ENCODE results near the gene ROBO1.

ROBO1 gene

DNA sequence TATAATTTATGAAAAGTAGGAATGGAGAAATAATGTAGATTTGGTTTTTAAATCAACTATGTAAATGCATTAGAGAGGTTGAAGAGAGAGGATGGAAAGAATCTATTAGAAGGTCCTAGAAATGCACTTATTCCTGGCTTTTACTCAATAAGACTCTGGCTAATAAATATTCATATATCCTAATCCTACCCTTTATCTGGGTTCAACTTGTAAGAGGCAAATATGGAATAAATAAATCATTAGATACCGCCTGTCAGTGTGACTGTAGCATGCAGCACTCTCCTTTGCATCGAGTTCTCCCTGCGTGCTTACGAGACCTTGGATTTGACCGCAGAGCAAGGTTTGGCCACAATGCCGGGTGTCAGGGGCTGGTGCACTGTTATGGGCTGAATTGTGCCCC lies 1156.5 kb downstream of the ROBO1 start:
- TF ChIP-seq, protein P1, sequence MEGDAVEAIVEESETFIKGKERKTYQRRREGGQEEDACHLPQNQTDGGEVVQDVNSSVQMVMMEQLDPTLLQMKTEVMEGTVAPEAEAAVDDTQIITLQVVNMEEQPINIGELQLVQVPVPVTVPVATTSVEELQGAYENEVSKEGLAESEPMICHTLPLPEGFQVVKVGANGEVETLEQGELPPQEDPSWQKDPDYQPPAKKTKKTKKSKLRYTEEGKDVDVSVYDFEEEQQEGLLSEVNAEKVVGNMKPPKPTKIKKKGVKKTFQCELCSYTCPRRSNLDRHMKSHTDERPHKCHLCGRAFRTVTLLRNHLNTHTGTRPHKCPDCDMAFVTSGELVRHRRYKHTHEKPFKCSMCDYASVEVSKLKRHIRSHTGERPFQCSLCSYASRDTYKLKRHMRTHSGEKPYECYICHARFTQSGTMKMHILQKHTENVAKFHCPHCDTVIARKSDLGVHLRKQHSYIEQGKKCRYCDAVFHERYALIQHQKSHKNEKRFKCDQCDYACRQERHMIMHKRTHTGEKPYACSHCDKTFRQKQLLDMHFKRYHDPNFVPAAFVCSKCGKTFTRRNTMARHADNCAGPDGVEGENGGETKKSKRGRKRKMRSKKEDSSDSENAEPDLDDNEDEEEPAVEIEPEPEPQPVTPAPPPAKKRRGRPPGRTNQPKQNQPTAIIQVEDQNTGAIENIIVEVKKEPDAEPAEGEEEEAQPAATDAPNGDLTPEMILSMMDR (IDR thresholded peaks at IDR 0.05; ENCODE audit: low read depth, low read length, missing control alignments), result no peak
- DNase-seq (ENCODE audit: low read depth), result no peak
- H3K4me3 ChIP-seq (ENCODE audit: low read depth, low read length), result no peak overlapping the region

- H3K4me3 ChIP-seq (ENCODE audit: low read depth, low read length), result no peak overlapping the region
- TF ChIP-seq, protein P1 (IDR thresholded peaks at IDR 0.05; ENCODE audit: low read depth, low read length, missing control alignments), result no peak
- no peak for DNase-seq (ENCODE audit: low read depth)
Observed at GRCh38 chr3:78610462-78611125, 1157.2 kb downstream of the ROBO1 start.

GRCh38 chr3:78606756-78607155 lies 1161.0 kb downstream of the ROBO1 start:
- no peak for DNase-seq (ENCODE audit: low read depth)
- no peak overlapping the region for H3K4me3 ChIP-seq (ENCODE audit: low read depth, low read length)
- TF ChIP-seq, protein P1 (IDR thresholded peaks at IDR 0.05; ENCODE audit: low read depth, low read length, missing control alignments), result no peak

- DNase-seq (ENCODE audit: low read depth), result no peak
- TF ChIP-seq, protein P1 (IDR thresholded peaks at IDR 0.05; ENCODE audit: low read depth, low read length, missing control alignments), result no peak
- H3K4me3 ChIP-seq (ENCODE audit: low read depth, low read length), result no peak overlapping the region
Observed at GRCh38 chr3:78605178-78605577, 1162.6 kb downstream of the ROBO1 start.

DNA sequence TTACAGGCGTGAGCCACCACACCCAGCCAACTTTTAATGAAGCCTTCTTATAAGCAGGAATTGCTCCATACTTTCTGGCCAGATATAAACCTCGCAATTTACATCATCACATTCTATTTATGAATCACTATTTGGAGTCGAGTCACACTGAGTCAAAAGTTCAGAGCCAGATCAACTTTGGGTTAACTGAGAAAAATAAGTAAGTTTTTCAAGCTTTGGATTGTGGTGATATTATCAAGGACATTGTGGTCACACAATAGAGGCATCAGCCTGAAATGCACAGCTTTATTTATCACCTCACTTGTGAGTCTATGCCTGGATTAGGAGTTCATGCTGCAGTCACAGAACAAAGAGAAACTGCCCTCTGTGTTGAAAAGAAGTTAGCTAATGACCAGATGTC lies 1163.5 kb downstream of the ROBO1 start:
- TF ChIP-seq, protein P1 (IDR thresholded peaks at IDR 0.05; ENCODE audit: low read depth, low read length, missing control alignments), result no peak
- DNase-seq (ENCODE audit: low read depth), result no peak
- no peak overlapping the region for H3K4me3 ChIP-seq (ENCODE audit: low read depth, low read length)

DNA sequence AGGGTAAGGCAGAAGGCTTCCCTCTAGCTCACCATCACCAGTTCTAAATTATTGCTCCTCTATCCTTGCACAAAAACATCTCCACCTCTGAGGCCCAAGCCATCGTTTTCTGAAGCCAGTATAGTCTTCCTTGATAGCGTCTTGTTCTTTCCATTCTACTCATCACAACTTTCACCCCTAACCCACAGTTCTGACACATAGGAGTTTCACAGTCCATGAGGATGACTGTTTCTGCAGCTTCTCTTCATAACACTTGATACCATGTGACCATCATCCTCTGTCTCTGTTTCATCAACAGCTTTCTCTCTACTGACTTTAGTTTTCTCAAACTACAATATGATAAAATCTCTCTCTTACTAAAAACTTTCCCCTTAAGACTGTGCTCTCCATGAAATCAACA lies 1166.5 kb downstream of the ROBO1 start:
- DNase-seq (ENCODE audit: low read depth), result no peak
- TF ChIP-seq, protein P1 (IDR thresholded peaks at IDR 0.05; ENCODE audit: low read depth, low read length, missing control alignments), result no peak
- no peak overlapping the region for H3K4me3 ChIP-seq (ENCODE audit: low read depth, low read length)

DNA sequence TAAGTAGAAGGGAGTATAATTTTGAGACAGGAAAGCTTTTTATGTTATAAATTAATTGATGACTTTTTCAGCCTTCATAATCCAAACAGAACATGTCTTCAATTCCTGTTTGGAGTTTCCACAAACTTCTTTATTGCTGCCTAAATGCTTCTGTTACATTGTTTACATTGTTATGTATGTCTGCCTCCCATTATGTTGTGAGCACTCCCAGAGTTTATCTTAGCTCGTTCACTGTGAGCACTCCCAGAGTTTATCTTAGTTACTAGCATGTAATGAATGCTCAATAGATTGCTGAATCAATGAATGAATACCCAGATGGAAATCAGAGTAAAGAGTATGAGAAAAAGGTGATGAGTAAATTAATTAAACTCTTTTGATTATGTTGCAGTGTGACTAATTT lies 1178.0 kb downstream of the ROBO1 start:
- H3K4me3 ChIP-seq (ENCODE audit: low read depth, low read length), result no peak overlapping the region
- TF ChIP-seq, protein P1 (IDR thresholded peaks at IDR 0.05; ENCODE audit: low read depth, low read length, missing control alignments), result no peak
- DNase-seq (ENCODE audit: low read depth), result no peak
